SU-DHL-6 (cell line): ENCODE data around the gene CIAO3.

ENCODE experiments used
- H2AFZ ChIP-seq: fragments of 200-600 bp; sonication (generic); 2 replicates; pipeline ENCODE4 v1.6.1; 2014; ENCODE audit warnings: low read depth, mild to moderate bottlenecking, moderate library complexity, mixed read lengths, antibody characterized with exemption, low read length; ENCODE audit not compliant: severe bottlenecking
- H3F3A ChIP-seq: fragments of 200-600 bp; shearing (Covaris generic); 2 replicates; pipeline ENCODE4 v1.6.0; 2016; ENCODE audit warnings: antibody characterized with exemption, mild to moderate bottlenecking; ENCODE audit not compliant: insufficient read depth
- H3K27ac ChIP-seq: fragments of 200-600 bp; sonication (generic); 2 replicates; pipeline ENCODE4 v1.5.1; 2016; ENCODE audit warnings: low read depth, mild to moderate bottlenecking, low read length, moderate library complexity, mixed read lengths
- H3K27me3 ChIP-seq: fragments of 200-600 bp; sonication (generic), shearing (Covaris generic); 2 replicates; pipeline ENCODE4 v1.6.0; 2014; ENCODE audit warnings: mild to moderate bottlenecking, low read length
- H3K36me3 ChIP-seq: fragments of 200-600 bp; sonication (generic); 2 replicates; pipeline ENCODE4 v1.6.1; 2014; ENCODE audit warnings: mild to moderate bottlenecking, low read length, mixed read lengths
- H3K4me2 ChIP-seq: fragments of 300-600, 200-600 bp; shearing (Covaris generic), sonication (generic); 2 replicates; pipeline ENCODE4 v1.6.0; 2014; ENCODE audit warnings: low read length, low read depth, mild to moderate bottlenecking; ENCODE audit not compliant: poor library complexity, severe bottlenecking
- H3K4me3 ChIP-seq: fragments of 200-600 bp; sonication (generic); 2 replicates; pipeline ENCODE4 v1.5.1; 2014; ENCODE audit warnings: antibody characterized with exemption, low read length, mild to moderate bottlenecking, mixed read lengths; ENCODE audit not compliant: insufficient read depth, poor library complexity, severe bottlenecking
- H3K79me2 ChIP-seq: fragments of 200-600 bp; sonication (generic); 2 replicates; pipeline ENCODE4 v1.6.1; 2014; ENCODE audit warnings: mild to moderate bottlenecking, low read length, moderate library complexity; ENCODE audit not compliant: insufficient read depth
- H3K9ac ChIP-seq: fragments of 200-600 bp; sonication (generic); 2 replicates; pipeline ENCODE4 v1.7.0; 2014; ENCODE audit warnings: mild to moderate bottlenecking, low read length
- H3K9me2 ChIP-seq: fragments of 200-600 bp; sonication (generic); replicated peaks from 2 replicates; pipeline ENCODE4 v1.6.1; 2014; ENCODE audit warnings: low read length; ENCODE audit not compliant: insufficient read depth
- H3K9me3 ChIP-seq: fragments of 200-600 bp; sonication (generic); 2 replicates; pipeline ENCODE4 v1.6.1; 2014; ENCODE audit warnings: low read length, mixed read lengths; ENCODE audit not compliant: insufficient read depth
- H4K20me1 ChIP-seq: fragments of 200-600 bp; sonication (generic); 2 replicates; pipeline ENCODE4 v1.6.1; 2014; ENCODE audit warnings: low read depth, mild to moderate bottlenecking, antibody characterized with exemption, low read length, moderate library complexity, mixed read lengths
- EZH2phosphoT487 ChIP-seq: fragments of 200-600 bp; sonication (generic), shearing (Covaris generic); conservative IDR thresholded peaks from 2 replicates; pipeline ENCODE4 v1.6.1; 2018; ENCODE audit warnings: mild to moderate bottlenecking, antibody characterized with exemption, low read length, moderate library complexity, mixed read lengths
- TF ChIP-seq, protein P1 (sequence below): fragments of 200-600 bp; sonication (generic); IDR thresholded peaks from one replicate; pipeline ENCODE4 v1.5.1; 2017; ENCODE audit warnings: antibody characterized with exemption, mild to moderate bottlenecking, low read length, moderate library complexity; ENCODE audit not compliant: insufficient read depth, poor library complexity, severe bottlenecking

Gene CIAO3

DNA sequence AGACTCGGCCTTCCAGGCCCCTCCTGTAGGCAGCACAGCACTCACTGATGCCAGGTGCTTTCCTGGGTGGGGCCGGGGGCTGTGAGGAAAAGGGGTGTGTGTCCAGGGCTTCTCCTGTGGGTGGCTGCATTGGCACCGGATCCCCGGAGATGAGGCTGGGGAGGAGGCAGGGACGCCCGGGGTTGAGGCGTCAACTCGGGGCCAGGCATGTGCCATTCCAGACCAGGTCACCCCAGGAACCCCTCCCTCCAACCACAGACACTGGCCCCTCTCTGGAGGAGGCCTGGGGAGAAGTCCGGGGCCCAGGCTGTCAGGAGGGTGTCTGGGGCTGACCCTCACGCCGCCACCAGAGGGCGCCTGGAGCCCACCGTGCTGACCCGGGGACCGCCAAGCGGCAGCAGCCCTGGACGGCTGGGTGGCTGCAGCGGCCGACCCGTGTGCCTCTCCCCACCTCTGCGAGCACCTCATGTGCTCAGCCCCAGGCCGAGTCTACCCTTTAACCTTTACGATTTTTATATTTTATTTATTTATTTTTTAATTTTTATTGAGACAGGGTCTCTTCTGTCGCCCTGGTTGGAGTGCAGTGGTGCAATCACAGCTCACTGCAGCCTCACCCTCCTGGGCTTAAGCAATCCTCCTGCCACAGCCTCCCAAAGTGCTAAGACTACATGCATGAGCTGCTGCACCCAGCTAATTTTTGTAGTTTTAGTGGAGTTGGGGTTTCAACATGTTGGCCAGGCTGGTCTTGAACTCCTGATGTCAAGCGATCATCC, 29.1 kb downstream of the CIAO3 start:
- H2AFZ ChIP-seq: no peak overlapping the region
- H3K4me2 ChIP-seq: no peak overlapping the region
- no peak for TF ChIP-seq EZH2phosphoT487
- TF ChIP-seq, protein P1, sequence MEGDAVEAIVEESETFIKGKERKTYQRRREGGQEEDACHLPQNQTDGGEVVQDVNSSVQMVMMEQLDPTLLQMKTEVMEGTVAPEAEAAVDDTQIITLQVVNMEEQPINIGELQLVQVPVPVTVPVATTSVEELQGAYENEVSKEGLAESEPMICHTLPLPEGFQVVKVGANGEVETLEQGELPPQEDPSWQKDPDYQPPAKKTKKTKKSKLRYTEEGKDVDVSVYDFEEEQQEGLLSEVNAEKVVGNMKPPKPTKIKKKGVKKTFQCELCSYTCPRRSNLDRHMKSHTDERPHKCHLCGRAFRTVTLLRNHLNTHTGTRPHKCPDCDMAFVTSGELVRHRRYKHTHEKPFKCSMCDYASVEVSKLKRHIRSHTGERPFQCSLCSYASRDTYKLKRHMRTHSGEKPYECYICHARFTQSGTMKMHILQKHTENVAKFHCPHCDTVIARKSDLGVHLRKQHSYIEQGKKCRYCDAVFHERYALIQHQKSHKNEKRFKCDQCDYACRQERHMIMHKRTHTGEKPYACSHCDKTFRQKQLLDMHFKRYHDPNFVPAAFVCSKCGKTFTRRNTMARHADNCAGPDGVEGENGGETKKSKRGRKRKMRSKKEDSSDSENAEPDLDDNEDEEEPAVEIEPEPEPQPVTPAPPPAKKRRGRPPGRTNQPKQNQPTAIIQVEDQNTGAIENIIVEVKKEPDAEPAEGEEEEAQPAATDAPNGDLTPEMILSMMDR: peak; percentile 85
- no peaks in the 10 kb centered on the region for H3K79me2 ChIP-seq
- H3K36me3 ChIP-seq: no peaks in the 10 kb centered on the region
- no peaks in the 10 kb centered on the region for H3K27me3 ChIP-seq
- no peaks in the 10 kb centered on the region for H3F3A ChIP-seq
- no peak overlapping the region for H3K4me3 ChIP-seq
- H4K20me1 ChIP-seq: no peaks in the 10 kb centered on the region
- no peaks in the 10 kb centered on the region for H3K9me2 ChIP-seq
- H3K9ac ChIP-seq: no peak overlapping the region
- H3K9me3 ChIP-seq: no peaks in the 10 kb centered on the region
- no peak overlapping the region for H3K27ac ChIP-seq

GRCh38 chr16:711084-711483, 29.7 kb downstream of the CIAO3 start:
- H3K27ac ChIP-seq: no peak overlapping the region
- H3K36me3 ChIP-seq: no peaks in the 10 kb centered on the region
- no peak overlapping the region for H3K4me3 ChIP-seq
- H2AFZ ChIP-seq: no peak overlapping the region
- H3K9me3 ChIP-seq: no peaks in the 10 kb centered on the region
- no peaks in the 10 kb centered on the region for H3F3A ChIP-seq
- TF ChIP-seq EZH2phosphoT487: no peak
- TF ChIP-seq, protein P1: no peak
- H3K9ac ChIP-seq: no peak overlapping the region
- no peaks in the 10 kb centered on the region for H4K20me1 ChIP-seq
- no peaks in the 10 kb centered on the region for H3K9me2 ChIP-seq
- H3K79me2 ChIP-seq: no peaks in the 10 kb centered on the region
- H3K27me3 ChIP-seq: no peaks in the 10 kb centered on the region
- H3K4me2 ChIP-seq: no peak overlapping the region

DNA sequence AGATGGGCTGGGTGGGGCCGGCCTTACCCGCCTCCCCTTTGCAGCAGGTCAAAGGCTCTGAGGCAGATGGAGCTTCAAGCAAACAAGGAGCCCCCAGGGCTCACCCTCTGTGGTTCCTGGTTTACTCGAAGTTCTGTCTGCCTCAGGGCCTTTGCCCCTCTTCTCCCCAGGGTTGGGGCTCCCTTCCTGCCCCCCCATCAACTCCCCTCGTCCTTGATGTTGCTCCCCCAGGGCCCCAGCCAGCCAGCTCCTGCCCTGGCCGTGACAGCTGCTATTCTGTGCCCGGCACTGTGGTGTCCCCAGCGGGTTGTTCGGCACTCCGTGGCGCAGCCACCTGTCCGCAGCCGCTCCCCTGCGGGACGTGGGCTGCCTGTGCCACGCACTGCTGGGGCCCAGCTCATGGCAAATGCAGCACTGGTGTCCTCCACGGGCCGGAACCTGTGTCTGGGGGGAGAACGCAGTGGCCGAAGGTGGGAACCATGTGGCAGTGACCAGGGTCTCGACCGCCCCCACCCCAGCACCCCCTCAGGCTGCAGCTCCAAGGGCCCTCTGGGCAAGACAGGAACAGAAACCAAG, 30.2 kb downstream of the CIAO3 start:
- no peaks in the 10 kb centered on the region for H3K9me3 ChIP-seq
- no peaks in the 10 kb centered on the region for H3F3A ChIP-seq
- no peak overlapping the region for H3K27ac ChIP-seq
- H3K9ac ChIP-seq: no peak overlapping the region
- H4K20me1 ChIP-seq: no peaks in the 10 kb centered on the region
- H3K9me2 ChIP-seq: no peaks in the 10 kb centered on the region
- H3K36me3 ChIP-seq: no peaks in the 10 kb centered on the region
- TF ChIP-seq, protein P1: no peak
- TF ChIP-seq EZH2phosphoT487: no peak
- H3K4me3 ChIP-seq: no peak overlapping the region
- H3K4me2 ChIP-seq: no peak overlapping the region
- no peaks in the 10 kb centered on the region for H3K27me3 ChIP-seq
- H2AFZ ChIP-seq: no peak overlapping the region
- no peaks in the 10 kb centered on the region for H3K79me2 ChIP-seq
